KOPT-K1 (cell line): Measurements from ENCODE around the gene ARHGAP1.
A peak's percentile ranks its signal among the peaks of the same experiment; 100 is the strongest.
"Not testable (repeated sequence)": the region's sequence is repeated elsewhere in the genome, so short reads cannot be mapped to it uniquely, and the experiment has no call there.

Experiments
- H3K27ac ChIP-seq: fragments of 200-600 bp; sonication (generic); 2 replicates; pipeline ENCODE4 v1.5.1; 2016; ENCODE audit warnings: antibody characterized with exemption, mild to moderate bottlenecking, low read depth, low read length; ENCODE audit not compliant: poor library complexity, severe bottlenecking
- H3K36me3 ChIP-seq: fragments of 200-600 bp; sonication (generic); 2 replicates; pipeline ENCODE4 v1.5.1; 2017; ENCODE audit warnings: antibody characterized with exemption, mild to moderate bottlenecking, low read length, moderate library complexity; ENCODE audit not compliant: insufficient read depth
- H3K9me3 ChIP-seq: fragments of 200-600 bp; sonication (generic); 2 replicates; pipeline ENCODE4 v1.5.1; 2017; ENCODE audit warnings: antibody characterized with exemption, low read length, mild to moderate bottlenecking; ENCODE audit not compliant: insufficient read depth, poor library complexity, severe bottlenecking

Gene ARHGAP1

GRCh38 chr11:46711303-46711702 lies 10.9 kb upstream of the ARHGAP1 start:
- H3K9me3 ChIP-seq = no peaks in the 10 kb centered on the region
- peaks cover 16% of the 10 kb centered on the region for H3K36me3 ChIP-seq
- H3K27ac ChIP-seq = no peak overlapping the region

GRCh38 chr11:46710821-46711269 lies 10.4 kb upstream of the ARHGAP1 start:
- peaks cover 20% of the 10 kb centered on the region for H3K36me3 ChIP-seq
- H3K9me3 ChIP-seq = no peaks in the 10 kb centered on the region
- no peak overlapping the region for H3K27ac ChIP-seq

- not testable (repeated sequence) for H3K9me3 ChIP-seq, H3K27ac ChIP-seq
- peaks cover 35% of the 10 kb centered on the region for H3K36me3 ChIP-seq
Observed at GRCh38 chr11:46709351-46709750, 8.9 kb upstream of the ARHGAP1 start.

- no peaks in the 10 kb centered on the region for H3K9me3 ChIP-seq
- H3K36me3 ChIP-seq = peaks cover 59% of the 10 kb centered on the region
- H3K27ac ChIP-seq = no peak overlapping the region
Observed at GRCh38 chr11:46706886-46707285, 6.5 kb upstream of the ARHGAP1 start.

- Histone ChIP-seq H3K27ac (no peak overlapping the region), H3K36me3 (peaks cover 59% of the 10 kb centered on the region), H3K9me3 (no peaks in the 10 kb centered on the region)
Observed at GRCh38 chr11:46705070-46705688, 4.8 kb upstream of the ARHGAP1 start.

- H3K27ac ChIP-seq = peak overlapping the region; percentile 95
- H3K36me3 ChIP-seq = peaks cover 43% of the 10 kb centered on the region
- H3K9me3 ChIP-seq = no peaks in the 10 kb centered on the region
Observed at GRCh38 chr11:46701078-46701654, 747 bp upstream of the ARHGAP1 start.

- no peaks in the 10 kb centered on the region for H3K9me3 ChIP-seq
- no peak overlapping the region for H3K27ac ChIP-seq
- peaks cover 43% of the 10 kb centered on the region for H3K36me3 ChIP-seq
Observed at GRCh38 chr11:46698597-46698996, 1.8 kb downstream of the ARHGAP1 start.

GRCh38 chr11:46697723-46698122 lies 2.7 kb downstream of the ARHGAP1 start:
- Histone ChIP-seq H3K27ac (no peak overlapping the region), H3K9me3 (no peaks in the 10 kb centered on the region), H3K36me3 (peaks cover 41% of the 10 kb centered on the region)

- Histone ChIP-seq H3K9me3 (no peaks in the 10 kb centered on the region), H3K36me3 (peaks cover 38% of the 10 kb centered on the region), H3K27ac (no peak overlapping the region)
Observed at GRCh38 chr11:46697303-46697702, 3.1 kb downstream of the ARHGAP1 start.

GRCh38 chr11:46696212-46696558 lies 4.2 kb downstream of the ARHGAP1 start:
- no peaks in the 10 kb centered on the region for H3K9me3 ChIP-seq
- no peak overlapping the region for H3K27ac ChIP-seq
- peaks cover 45% of the 10 kb centered on the region for H3K36me3 ChIP-seq

GRCh38 chr11:46695345-46696211 lies 4.8 kb downstream of the ARHGAP1 start:
- Histone ChIP-seq H3K36me3 (peaks cover 51% of the 10 kb centered on the region), H3K27ac (no peak overlapping the region)

GRCh38 chr11:46694607-46695006 lies 5.8 kb downstream of the ARHGAP1 start:
- Histone ChIP-seq H3K36me3 (peaks cover 51% of the 10 kb centered on the region), H3K27ac (no peak overlapping the region), H3K9me3 (no peaks in the 10 kb centered on the region)

More at GRCh38 chr11:46695345-46696211, 4.8 kb downstream of the ARHGAP1 start:
- H3K9me3 ChIP-seq = no peaks in the 10 kb centered on the region

GRCh38 chr11:46694072-46694471 lies 6.3 kb downstream of the ARHGAP1 start:
- H3K9me3 ChIP-seq = no peaks in the 10 kb centered on the region
- H3K36me3 ChIP-seq = peaks cover 51% of the 10 kb centered on the region
- no peak overlapping the region for H3K27ac ChIP-seq

- Histone ChIP-seq H3K36me3 (peaks cover 51% of the 10 kb centered on the region), H3K9me3 (no peaks in the 10 kb centered on the region), H3K27ac (no peak overlapping the region)
Observed at GRCh38 chr11:46693597-46694012, 6.8 kb downstream of the ARHGAP1 start.

- Histone ChIP-seq H3K36me3 (peaks cover 62% of the 10 kb centered on the region), H3K27ac (no peak overlapping the region), H3K9me3 (no peaks in the 10 kb centered on the region)
Observed at GRCh38 chr11:46692450-46692849, 8.0 kb downstream of the ARHGAP1 start.
